NOMO-1 (cell line): ENCODE measurements around the gene PTPN6.

ENCODE experiments used
- DNase-seq, 2 experiments: peaks; one replicate each; lab custom pipeline; 2025; ENCODE audit not compliant: unreplicated experiment in 2 of 2; lab: John Stamatoyannopoulos, UW

The PTPN6 gene

DNA sequence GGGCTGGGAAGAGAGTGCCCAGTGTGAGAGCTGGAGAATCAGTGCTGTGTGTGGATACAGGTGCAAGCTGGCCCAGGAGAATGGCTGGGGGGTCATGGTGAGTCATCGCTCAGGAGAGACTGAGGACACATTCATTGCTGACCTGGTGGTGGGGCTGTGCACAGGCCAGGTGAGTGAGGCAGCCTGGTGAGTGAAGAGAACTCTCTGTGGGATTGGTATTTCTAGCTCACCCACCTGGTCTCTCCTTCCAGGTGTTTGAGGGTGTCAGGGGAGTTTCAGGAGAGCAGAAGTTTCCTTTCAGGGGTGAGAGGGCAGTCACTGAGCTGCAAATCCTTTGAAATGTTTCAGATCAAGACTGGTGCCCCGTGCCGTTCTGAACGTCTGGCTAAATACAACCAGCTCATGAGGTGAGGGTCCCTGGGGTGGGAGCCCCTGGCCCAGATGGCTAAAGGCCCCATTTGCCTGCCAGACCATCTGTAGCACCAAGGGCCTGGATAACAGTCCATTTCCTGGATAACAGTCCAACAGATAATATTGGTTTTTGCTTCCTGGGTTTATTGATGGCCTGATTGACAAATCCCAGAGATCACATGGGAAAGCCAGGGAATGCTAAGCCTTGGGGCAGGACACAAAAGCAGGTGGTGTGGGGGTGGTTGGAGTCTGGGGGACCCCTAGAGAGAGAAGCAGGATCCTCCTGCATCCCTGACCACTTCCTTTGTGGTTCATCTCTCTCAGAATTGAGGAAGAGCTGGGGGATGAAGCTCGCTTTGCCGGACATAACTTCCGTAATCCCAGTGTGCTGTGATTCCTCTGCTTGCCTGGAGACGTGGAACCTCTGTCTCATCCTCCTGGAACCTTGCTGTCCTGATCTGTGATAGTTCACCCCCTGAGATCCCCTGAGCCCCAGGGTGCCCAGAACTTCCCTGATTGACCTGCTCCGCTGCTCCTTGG, 28.9 kb upstream of the PTPN6 start:
- no peak for DNase-seq

DNA sequence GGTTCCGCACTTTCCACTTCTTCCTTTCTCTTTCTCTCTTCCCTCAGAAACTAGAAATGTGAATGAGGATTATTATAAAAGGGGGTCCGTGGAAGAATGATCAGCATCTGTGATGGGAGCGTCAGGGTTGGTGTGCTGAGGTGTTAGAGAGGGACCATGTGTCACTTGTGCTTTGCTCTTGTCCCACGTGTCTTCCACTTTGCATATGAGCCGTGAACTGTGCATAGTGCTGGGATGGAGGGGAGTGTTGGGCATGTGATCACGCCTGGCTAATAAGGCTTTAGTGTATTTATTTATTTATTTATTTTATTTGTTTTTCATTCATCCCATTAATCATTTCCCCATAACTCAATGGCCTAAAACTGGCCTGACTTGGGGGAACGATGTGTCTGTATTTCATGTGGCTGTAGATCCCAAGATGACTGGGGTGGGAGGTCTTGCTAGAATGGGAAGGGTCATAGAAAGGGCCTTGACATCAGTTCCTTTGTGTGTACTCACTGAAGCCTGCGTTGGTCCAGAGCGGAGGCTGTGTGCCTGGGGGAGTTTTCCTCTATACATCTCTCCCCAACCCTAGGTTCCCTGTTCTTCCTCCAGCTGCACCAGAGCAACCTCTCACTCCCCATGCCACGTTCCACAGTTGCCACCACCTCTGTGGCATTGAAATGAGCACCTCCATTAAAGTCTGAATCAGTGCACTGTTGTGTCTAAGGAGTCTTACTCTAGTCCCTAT, 28.0 kb upstream of the PTPN6 start:
- no peak for DNase-seq

DNA sequence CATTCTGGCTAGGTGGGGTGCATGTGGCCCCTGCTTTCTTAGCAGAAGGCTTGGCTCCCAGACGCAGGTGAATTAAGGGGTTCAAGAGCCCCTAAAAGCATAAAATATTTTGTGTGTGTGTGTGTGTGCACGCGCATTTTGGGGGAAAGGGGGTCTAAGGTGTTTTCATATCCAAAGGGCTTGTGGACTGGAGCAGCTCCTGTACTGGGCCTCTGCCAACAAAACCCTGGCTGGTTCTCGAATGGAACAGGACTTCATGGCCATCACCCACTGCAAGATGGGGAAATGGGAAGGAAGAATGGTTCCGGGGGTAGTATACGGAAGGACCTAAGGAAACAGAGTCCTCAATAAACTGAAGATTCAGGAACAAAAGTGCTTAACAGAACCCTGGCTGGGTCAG, 27.3 kb upstream of the PTPN6 start:
- DNase-seq, result no peak

- DNase-seq, result no peak
Measured at GRCh38 chr12:6925239-6925539, 26.0 kb upstream of the PTPN6 start.

GRCh38 chr12:6925540-6926279, 25.4 kb upstream of the PTPN6 start:
- DNase-seq, result no peak

- peak in 1 of 2 experiments; percentile 26 for DNase-seq
Measured at GRCh38 chr12:6927379-6928021, 23.7 kb upstream of the PTPN6 start, which contains the start of gene ATN1. ATN1 (plus strand) TSS chr12:6927959; CDS start chr12:6934002, 6,043 bp downstream.

DNA sequence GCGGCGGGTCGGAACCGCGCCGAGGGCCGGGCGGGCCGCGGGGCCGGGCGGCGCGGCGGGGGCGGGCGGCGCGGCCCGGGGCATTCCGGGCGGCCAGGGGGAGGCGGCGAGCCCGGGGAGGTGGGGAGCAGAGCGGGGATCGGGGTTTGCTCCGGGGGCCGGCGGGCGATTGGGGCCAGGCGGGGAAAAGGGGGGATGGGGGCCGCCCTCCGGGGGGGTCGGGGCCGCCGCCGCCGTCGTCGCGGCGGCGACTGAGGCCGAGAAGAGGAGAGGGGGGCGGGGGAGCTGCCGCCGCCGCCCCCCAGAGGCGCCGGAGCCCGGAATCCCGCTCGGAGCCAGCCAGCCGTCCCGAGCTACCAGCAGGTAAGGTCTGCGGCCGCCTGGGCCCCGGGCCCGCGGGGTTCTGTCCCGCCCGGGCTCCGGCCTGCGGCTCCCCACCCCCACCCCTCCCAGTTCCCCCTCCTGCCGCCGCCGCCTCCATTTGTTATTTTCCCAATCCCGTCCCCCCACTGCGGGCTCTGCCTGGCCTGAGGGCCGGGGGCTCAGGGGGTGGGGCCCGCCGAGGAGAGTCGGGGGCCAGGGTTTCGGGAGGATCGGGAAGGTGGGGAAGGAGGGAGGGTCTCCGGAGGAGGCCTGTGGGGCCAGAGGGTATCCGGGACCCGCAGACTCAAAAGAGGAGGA, 23.0 kb upstream of the PTPN6 start:
- no peak for DNase-seq

DNA sequence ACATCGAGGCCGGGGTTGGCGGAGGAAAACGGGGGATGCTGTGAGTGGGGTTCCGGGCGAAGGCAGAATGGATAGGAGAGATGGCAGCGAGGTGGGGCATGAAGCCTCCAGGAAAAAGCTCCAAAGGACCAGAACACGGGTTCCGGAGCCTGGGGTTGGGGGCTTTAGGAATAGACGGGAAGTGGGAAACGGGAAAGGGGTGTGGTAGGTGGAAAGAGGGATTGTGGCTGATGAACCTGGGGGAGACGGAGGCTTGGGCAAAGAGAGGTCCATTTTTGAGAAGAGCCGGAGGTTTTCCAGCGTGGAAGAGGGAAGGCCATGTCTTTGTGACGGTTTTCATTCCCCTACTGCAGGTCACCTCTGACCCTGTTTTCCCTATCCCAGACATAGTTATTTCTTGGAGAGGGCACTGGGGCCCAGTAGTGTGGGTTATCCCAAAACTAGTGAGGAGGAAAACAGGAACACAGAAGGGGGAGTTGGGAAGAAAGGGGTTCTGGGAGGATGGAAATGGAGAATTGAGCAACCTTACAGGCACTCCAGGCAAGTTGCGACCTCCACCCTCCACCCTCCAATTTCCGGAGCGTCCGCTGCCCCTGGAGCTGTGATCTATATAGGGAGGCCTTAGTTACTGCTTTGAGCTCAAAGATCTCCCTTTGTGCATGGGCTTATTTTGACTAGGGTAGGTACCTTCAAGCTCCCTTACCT, 22.3 kb upstream of the PTPN6 start:
- no peak for DNase-seq

DNA sequence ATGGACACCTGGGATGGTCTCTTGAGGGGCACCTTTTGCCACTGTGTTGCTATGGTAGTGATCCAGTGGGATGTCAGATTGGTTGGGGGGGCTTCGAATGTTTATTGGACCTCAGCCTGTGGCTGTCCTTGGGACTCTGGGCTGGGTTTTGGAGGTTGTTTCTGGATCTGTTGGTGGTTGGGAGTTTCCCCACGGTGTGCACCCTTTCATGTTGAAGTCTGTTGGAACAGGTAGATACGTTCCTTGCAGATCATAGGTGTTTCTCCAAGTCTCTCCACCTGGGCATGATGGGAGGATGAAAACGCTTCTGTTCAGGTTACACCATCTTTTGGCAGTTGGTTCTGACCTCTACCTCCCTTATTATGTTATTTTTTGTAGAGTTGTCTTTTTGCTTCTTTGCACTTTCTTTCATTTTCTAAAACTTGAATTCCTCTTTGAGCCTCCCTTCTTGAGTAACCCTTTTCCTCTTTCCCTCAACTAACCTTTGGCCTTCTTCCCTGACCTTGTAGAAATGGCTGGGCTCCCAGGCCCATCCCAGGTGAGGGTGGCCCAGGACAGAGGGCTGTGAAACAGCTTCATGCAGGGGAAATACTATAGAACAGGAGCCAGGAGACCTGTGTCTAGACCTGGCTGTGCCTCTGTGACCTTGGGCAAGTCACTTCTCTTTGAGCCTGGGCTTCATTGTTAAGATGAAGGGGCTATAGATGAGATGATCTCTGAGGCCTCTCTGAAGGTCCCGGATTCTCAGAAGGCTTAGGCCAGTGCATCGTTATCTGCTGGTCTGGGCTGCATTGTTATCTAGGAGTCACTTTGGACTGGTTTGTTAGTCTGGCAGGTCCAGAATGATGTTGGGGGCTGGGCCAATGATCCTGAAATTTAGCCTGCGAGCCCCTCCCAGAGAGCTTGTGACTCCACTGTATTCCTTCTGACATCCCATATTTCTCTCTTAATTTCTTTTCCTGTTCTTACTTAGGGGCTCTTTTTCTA, 21.4 kb upstream of the PTPN6 start:
- DNase-seq, result no peak

GRCh38 chr12:6932766-6933165, 18.4 kb upstream of the PTPN6 start:
- DNase-seq, result no peak

- DNase-seq, result no peak
Measured at GRCh38 chr12:6934110-6934509, 17.0 kb upstream of the PTPN6 start.

DNA sequence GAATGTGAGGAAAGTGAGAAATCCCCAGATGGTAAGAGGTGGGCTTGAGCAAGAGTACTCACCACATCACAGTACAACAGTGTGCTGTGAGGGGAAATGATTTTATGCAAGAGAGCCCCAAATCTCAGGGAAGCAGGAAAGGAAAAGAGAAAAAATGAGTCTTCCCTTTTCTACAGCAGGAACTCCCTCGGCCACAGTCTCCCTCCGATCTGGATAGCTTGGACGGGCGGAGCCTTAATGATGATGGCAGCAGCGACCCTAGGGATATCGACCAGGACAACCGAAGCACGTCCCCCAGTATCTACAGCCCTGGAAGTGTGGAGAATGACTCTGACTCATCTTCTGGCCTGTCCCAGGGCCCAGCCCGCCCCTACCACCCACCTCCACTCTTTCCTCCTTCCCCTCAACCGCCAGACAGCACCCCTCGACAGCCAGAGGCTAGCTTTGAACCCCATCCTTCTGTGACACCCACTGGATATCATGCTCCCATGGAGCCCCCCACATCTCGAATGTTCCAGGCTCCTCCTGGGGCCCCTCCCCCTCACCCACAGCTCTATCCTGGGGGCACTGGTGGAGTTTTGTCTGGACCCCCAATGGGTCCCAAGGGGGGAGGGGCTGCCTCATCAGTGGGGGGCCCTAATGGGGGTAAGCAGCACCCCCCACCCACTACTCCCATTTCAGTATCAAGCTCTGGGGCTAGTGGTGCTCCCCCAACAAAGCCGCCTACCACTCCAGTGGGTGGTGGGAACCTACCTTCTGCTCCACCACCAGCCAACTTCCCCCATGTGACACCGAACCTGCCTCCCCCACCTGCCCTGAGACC, 15.6 kb upstream of the PTPN6 start:
- DNase-seq, result no peak

DNA sequence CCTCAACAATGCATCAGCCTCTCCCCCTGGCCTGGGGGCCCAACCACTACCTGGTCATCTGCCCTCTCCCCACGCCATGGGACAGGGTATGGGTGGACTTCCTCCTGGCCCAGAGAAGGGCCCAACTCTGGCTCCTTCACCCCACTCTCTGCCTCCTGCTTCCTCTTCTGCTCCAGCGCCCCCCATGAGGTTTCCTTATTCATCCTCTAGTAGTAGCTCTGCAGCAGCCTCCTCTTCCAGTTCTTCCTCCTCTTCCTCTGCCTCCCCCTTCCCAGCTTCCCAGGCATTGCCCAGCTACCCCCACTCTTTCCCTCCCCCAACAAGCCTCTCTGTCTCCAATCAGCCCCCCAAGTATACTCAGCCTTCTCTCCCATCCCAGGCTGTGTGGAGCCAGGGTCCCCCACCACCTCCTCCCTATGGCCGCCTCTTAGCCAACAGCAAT, 14.9 kb upstream of the PTPN6 start:
- DNase-seq, result no peak

DNA sequence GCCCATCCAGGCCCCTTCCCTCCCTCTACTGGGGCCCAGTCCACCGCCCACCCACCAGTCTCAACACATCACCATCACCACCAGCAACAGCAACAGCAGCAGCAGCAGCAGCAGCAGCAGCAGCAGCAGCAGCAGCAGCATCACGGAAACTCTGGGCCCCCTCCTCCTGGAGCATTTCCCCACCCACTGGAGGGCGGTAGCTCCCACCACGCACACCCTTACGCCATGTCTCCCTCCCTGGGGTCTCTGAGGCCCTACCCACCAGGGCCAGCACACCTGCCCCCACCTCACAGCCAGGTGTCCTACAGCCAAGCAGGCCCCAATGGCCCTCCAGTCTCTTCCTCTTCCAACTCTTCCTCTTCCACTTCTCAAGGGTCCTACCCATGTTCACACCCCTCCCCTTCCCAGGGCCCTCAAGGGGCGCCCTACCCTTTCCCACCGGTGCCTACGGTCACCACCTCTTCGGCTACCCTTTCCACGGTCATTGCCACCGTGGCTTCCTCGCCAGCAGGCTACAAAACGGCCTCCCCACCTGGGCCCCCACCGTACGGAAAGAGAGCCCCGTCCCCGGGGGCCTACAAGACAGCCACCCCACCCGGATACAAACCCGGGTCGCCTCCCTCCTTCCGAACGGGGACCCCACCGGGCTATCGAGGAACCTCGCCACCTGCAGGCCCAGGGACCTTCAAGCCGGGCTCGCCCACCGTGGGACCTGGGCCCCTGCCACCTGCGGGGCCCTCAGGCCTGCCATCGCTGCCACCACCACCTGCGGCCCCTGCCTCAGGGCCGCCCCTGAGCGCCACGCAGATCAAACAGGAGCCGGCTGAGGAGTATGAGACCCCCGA, 14.3 kb upstream of the PTPN6 start:
- DNase-seq, result no peak

DNA sequence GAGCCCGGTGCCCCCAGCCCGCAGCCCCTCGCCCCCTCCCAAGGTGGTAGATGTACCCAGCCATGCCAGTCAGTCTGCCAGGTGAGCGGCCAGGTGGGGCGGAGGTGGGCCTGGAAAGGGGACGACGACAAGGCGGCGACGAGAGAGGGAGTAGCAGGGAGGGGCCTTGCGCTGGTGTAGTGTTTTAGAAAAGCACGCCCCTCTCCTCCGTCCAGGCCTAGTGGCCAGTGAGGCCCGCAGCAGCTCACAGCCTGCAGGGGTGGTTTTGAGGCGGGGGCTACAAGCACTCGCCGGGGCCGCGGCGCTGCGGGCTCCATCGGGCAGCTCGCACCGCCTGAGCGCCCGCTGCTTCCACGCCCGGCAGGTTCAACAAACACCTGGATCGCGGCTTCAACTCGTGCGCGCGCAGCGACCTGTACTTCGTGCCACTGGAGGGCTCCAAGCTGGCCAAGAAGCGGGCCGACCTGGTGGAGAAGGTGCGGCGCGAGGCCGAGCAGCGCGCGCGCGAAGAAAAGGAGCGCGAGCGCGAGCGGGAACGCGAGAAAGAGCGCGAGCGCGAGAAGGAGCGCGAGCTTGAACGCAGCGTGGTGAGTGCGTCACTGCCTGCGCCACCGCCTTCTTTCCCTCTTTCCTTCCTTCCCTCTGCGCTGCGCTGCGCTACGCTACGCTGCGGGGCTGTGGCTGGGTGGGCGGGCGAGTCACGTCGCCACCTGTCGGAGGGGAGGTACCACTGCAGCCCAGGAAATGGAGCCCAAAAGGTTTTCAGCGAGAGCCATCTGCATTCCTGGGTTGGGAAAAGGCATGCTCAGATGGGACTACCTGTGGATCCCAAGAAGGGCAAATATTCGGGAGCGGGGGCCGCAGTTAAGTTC, 13.4 kb upstream of the PTPN6 start:
- DNase-seq, result peak; percentile 96 to 97
